OCI-LY7 (cell line): ENCODE data around the gene CDC42BPG. TPM values are rescaled to one million over a fixed set of nuclear protein-coding genes. Genes with fewer than 3 reads are reported as not detected.

Experiments used
- BruUV-seq: library from RNA; stranded (reverse); fragments of 400-500 nt; replicated peaks from 2 replicates; lab custom pipeline; 2021; lab: Mats Ljungman, UMichigan
- CTCF ChIA-PET: fragments of 300-600 bp; sonication (Branson Sonifier 250); formaldehyde crosslinking; loops from one replicate; lab custom pipeline; 2022; ENCODE audit warnings: antibody characterized with exemption; ENCODE audit not compliant: unreplicated experiment; lab: Charles Lee
- POLR2A ChIA-PET: fragments of 300-600 bp; sonication (Branson Sonifier 250); formaldehyde crosslinking; loops from one replicate; lab custom pipeline; 2022; ENCODE audit warnings: antibody characterized with exemption; lab: Charles Lee
- DNase-seq: peaks from one replicate; pipeline ENCODE4 v3.0.0-alpha.2; 2015; ENCODE audit warnings: low spot score
- H2AFZ ChIP-seq: fragments of 200-600 bp; sonication (generic), shearing (Covaris generic); 2 replicates; pipeline ENCODE4 v1.6.1; 2014; ENCODE audit warnings: mild to moderate bottlenecking, antibody characterized with exemption, low read length, moderate library complexity
- H3K27ac ChIP-seq: fragments of 200-600 bp; sonication (generic); 2 replicates; pipeline ENCODE4 v1.5.1; 2014; ENCODE audit warnings: mixed run types, low read depth, mild to moderate bottlenecking, moderate library complexity, low read length, inconsistent platforms; ENCODE audit not compliant: poor library complexity, severe bottlenecking
- H3K36me3 ChIP-seq: fragments of 200-600 bp; sonication (generic); 2 replicates; pipeline ENCODE4 v1.6.1; 2014; ENCODE audit warnings: mild to moderate bottlenecking, antibody characterized with exemption, low read length, moderate library complexity, mixed read lengths; ENCODE audit not compliant: insufficient read depth
- H3K4me1 ChIP-seq: fragments of 200-600 bp; sonication (generic); 2 replicates; pipeline ENCODE4 v1.5.1; 2014; ENCODE audit warnings: mild to moderate bottlenecking, low read length; ENCODE audit not compliant: insufficient read depth, poor library complexity, severe bottlenecking
- H3K4me2 ChIP-seq: fragments of 200-600 bp; sonication (generic); 2 replicates; pipeline ENCODE4 v1.6.1; 2014; ENCODE audit warnings: mild to moderate bottlenecking, low read length
- H3K4me3 ChIP-seq: fragments of 200-600 bp; sonication (generic); 2 replicates; pipeline ENCODE4 v1.5.1; 2014; ENCODE audit warnings: mild to moderate bottlenecking, low read depth, low read length; ENCODE audit not compliant: poor library complexity, severe bottlenecking
- H3K79me2 ChIP-seq: fragments of 200-600 bp; sonication (generic); 2 replicates; pipeline ENCODE4 v1.6.1; 2016; ENCODE audit warnings: low read depth, mild to moderate bottlenecking, low read length, moderate library complexity, mixed read lengths; ENCODE audit not compliant: insufficient read depth
- H3K9me2 ChIP-seq: fragments of 200-600 bp; sonication (generic); 2 replicates; pipeline ENCODE4 v1.6.1; 2016; ENCODE audit warnings: mild to moderate bottlenecking, low read length, mixed read lengths; ENCODE audit not compliant: insufficient read depth
- H3K9me3 ChIP-seq: fragments of 200-600 bp; sonication (generic); 2 replicates; pipeline ENCODE4 v1.6.1; 2014; ENCODE audit warnings: mild to moderate bottlenecking, mixed run types, low read length, mixed read lengths
- H4K20me1 ChIP-seq: fragments of 200-600 bp; sonication (generic); 2 replicates; pipeline ENCODE4 v1.6.1; 2014; ENCODE audit warnings: mild to moderate bottlenecking, antibody characterized with exemption, low read length, moderate library complexity, mixed read lengths; ENCODE audit not compliant: insufficient read depth
- EZH2phosphoT487 ChIP-seq: fragments of 200-600 bp; sonication (generic); IDR thresholded peaks from 2 replicates; pipeline ENCODE4 v1.6.1; 2018; ENCODE audit warnings: low read depth, borderline replicate concordance, mild to moderate bottlenecking, mixed run types, antibody characterized with exemption, low read length, moderate library complexity, mixed read lengths
- intact Hi-C: fragments of 100-400 bp; cut with micrococcal nuclease; formaldehyde crosslinking; loops from one replicate; pipeline ENCODE4 v1.10.0; 2022; ENCODE audit not compliant: unreplicated experiment
- total RNA-seq, 2 experiments: library from RNA; depleted of rRNA in 1 of 2; stranded (reverse); fragments of >200 nt in 1 of 2; shearing (Covaris generic) in 1 of 2; gene quantifications; 2 replicates each; pipeline ENCODE4 v1.2.3, GENCODE V29; 2014 to 2022
- TF ChIP-seq, protein P1 (sequence below): fragments of 200-600 bp; sonication (generic); conservative IDR thresholded peaks from 2 replicates; pipeline ENCODE4 v1.5.1; 2014; ENCODE audit warnings: mild to moderate bottlenecking, antibody characterized with exemption, low read length, moderate library complexity, mixed read lengths

Gene CDC42BPG
- total RNA-seq, 2 experiments from 2014 or later, result 3.5 to 4.9 TPM

- BruUV-seq, result no TSS peak
- intact Hi-C loops, result no loop called here
- no peak for TF ChIP-seq EZH2phosphoT487
- TF ChIP-seq, protein P1, sequence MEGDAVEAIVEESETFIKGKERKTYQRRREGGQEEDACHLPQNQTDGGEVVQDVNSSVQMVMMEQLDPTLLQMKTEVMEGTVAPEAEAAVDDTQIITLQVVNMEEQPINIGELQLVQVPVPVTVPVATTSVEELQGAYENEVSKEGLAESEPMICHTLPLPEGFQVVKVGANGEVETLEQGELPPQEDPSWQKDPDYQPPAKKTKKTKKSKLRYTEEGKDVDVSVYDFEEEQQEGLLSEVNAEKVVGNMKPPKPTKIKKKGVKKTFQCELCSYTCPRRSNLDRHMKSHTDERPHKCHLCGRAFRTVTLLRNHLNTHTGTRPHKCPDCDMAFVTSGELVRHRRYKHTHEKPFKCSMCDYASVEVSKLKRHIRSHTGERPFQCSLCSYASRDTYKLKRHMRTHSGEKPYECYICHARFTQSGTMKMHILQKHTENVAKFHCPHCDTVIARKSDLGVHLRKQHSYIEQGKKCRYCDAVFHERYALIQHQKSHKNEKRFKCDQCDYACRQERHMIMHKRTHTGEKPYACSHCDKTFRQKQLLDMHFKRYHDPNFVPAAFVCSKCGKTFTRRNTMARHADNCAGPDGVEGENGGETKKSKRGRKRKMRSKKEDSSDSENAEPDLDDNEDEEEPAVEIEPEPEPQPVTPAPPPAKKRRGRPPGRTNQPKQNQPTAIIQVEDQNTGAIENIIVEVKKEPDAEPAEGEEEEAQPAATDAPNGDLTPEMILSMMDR, result no peak
- peaks cover 19% of the 10 kb centered on the region for H3K36me3 ChIP-seq
- no peak for DNase-seq
- ChIA-PET POLR2A (interaction anchor here (0.6 to 8.8 kb wide), 5 partner anchors 18 to 62 kb away, joined by 3 to 115 read pairs (median 7); no protein-coding TSS in a partner anchor), CTCF (no interaction called here)
- no peaks in the 10 kb centered on the region for H3K9me2 ChIP-seq
- H4K20me1 ChIP-seq, result peaks cover 23% of the 10 kb centered on the region; the same call in 1 of the 2 replicates
- peak overlapping the region; percentile 97 for H3K4me2 ChIP-seq
- H3K79me2 ChIP-seq, result peaks cover 39% of the 10 kb centered on the region
- no peaks in the 10 kb centered on the region for H3K9me3 ChIP-seq
- peaks cover 67% of the 10 kb centered on the region for H3K4me1 ChIP-seq
- H3K27ac ChIP-seq, result peak overlapping the region; percentile 80
- H3K4me3 ChIP-seq, result peak overlapping the region; percentile 89
- peak overlapping the region; percentile 7; the same call in 1 of the 2 replicates for H2AFZ ChIP-seq
These were observed 36.0 kb upstream of the CDC42BPG start for GRCh38 chr11:64880240-64881001.

- H3K79me2 ChIP-seq, result peaks cover 50% of the 10 kb centered on the region
- H3K4me2 ChIP-seq, result peak overlapping the region; percentile 97
- no TSS peak for BruUV-seq
- DNase-seq, result no peak
- ChIA-PET CTCF (no interaction called here), POLR2A (interaction anchor here (1.3 to 8.8 kb wide), 2 partner anchors 10 to 17 kb away, joined by 4 to 115 read pairs; no protein-coding TSS in a partner anchor)
- H3K4me3 ChIP-seq, result peak overlapping the region; percentile 89
- no peaks in the 10 kb centered on the region for H3K9me3 ChIP-seq
- intact Hi-C loops, result loop anchor here (5.0 kb wide), 1 partner anchor 137 kb away; the partner anchor contains the start of gene RASGRP2
- peaks cover 30% of the 10 kb centered on the region; the same call in 1 of the 2 replicates for H4K20me1 ChIP-seq
- peaks cover 27% of the 10 kb centered on the region for H3K36me3 ChIP-seq
- H3K4me1 ChIP-seq, result peaks cover 76% of the 10 kb centered on the region
- H2AFZ ChIP-seq, result no peak overlapping the region
- H3K27ac ChIP-seq, result peak overlapping the region; percentile 80
- no peak for TF ChIP-seq EZH2phosphoT487
- TF ChIP-seq, protein P1, result no peak
- H3K9me2 ChIP-seq, result no peaks in the 10 kb centered on the region
These were observed 34.9 kb upstream of the CDC42BPG start for GRCh38 chr11:64879244-64879900.
